GM23248 (cell line): ENCODE measurements around the gene TOX2.

Source experiments
- EZH2 ChIP-seq: fragments of 200-600 bp; sonication (generic); IDR thresholded peaks from 2 replicates; pipeline ENCODE4 v1.6.1; 2018; ENCODE audit warnings: antibody characterized with exemption, mild to moderate bottlenecking; ENCODE audit not compliant: insufficient read depth, poor library complexity, severe bottlenecking
- EZH2phosphoT487 ChIP-seq: fragments of 200-600 bp; sonication (generic); IDR thresholded peaks from 2 replicates; pipeline ENCODE4 v1.6.1; 2018; ENCODE audit warnings: antibody characterized with exemption, moderate library complexity, mild to moderate bottlenecking, low read depth; ENCODE audit not compliant: insufficient read depth

- no peak for TF ChIP-seq EZH2
- TF ChIP-seq EZH2phosphoT487: no peak
Measured at GRCh38 chr20:43972051-43972450, 57.4 kb downstream of the TOX2 start.
